Gastroesophageal sphincter (tissue), 3 donors: ENCODE measurements around the gene UBE2E2.

Source experiments
- CTCF ChIP-seq, 4 experiments: fragments of 200-600 bp in 2 of 4; fragments of 450-650 bp in 2 of 4; sonication (generic) in 1 of 4; IDR thresholded peaks; one replicate each; pipeline ENCODE4 v1.5.1; 2017 to 2019; ENCODE audit warnings: antibody characterized with exemption in 4 of 4, mild to moderate bottlenecking in 2 of 4, moderate library complexity in 2 of 4
- POLR2A ChIP-seq, 2 donors: fragments of 450-650 bp; IDR thresholded peaks; one replicate each; pipeline ENCODE4 v1.6.1; 2017; ENCODE audit warnings: antibody characterized with exemption in 2 of 2, mild to moderate bottlenecking in 2 of 2, moderate library complexity in 1 of 2

DNA sequence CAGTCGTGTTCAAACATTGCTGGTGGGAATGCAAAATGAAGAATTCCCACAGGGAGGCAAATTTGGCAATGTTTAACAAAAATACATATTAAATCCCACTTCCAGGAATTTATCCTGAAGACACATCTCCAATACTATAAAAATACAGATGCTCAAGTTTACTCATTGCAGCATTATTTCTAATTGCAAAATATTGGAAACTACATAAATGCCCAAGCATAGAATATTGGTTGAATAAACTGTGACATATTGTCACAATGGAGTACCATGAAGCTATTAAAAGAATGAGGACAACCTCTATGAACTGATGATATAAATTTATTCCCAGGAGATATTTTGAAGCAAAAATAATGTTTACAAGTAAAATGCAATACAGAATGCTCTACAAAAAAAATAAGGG, 49.7 kb upstream of the UBE2E2 start:
- TF ChIP-seq CTCF (IDR thresholded peaks at IDR 0.05) (no peak), POLR2A (IDR thresholded peaks at IDR 0.05) (no peak)
